Osteoblast (primary cell): Measurements from ENCODE around the gene GRK1. TPM values are rescaled to one million over a fixed set of nuclear protein-coding genes. Genes with fewer than 3 reads are reported as not detected.
A peak's percentile ranks its signal among the peaks of the same experiment; 100 is the strongest.

Source experiments
- DNase-seq: peaks from one replicate; pipeline ENCODE4 v3.0.0; 2011; ENCODE audit warnings: low spot score, mixed read lengths; ENCODE audit not compliant: insufficient read length; ENCODE audit errors: missing footprints
- H2AFZ ChIP-seq: 2 replicates; pipeline ENCODE4 v1.6.0; 2011; ENCODE audit warnings: mild to moderate bottlenecking, low read length
- H3K27ac ChIP-seq: 2 replicates; pipeline ENCODE4 v1.5.1; 2011; ENCODE audit warnings: mild to moderate bottlenecking, low read depth, low read length, moderate library complexity
- H3K27me3 ChIP-seq: 2 replicates; pipeline ENCODE4 v1.6.0; 2012; ENCODE audit warnings: mild to moderate bottlenecking, control low read depth, inconsistent platforms, low read length, moderate library complexity; ENCODE audit not compliant: insufficient read depth
- H3K36me3 ChIP-seq: 2 replicates; pipeline ENCODE4 v1.5.1; 2011; ENCODE audit warnings: mild to moderate bottlenecking, low read length, control low read depth, moderate library complexity; ENCODE audit not compliant: insufficient read depth
- H3K4me1 ChIP-seq: 2 replicates; pipeline ENCODE4 v1.5.1; 2011; ENCODE audit warnings: mild to moderate bottlenecking, low read length, control low read depth, moderate library complexity; ENCODE audit not compliant: insufficient read depth
- H3K4me2 ChIP-seq: 2 replicates; pipeline ENCODE4 v1.6.0; 2011; ENCODE audit warnings: mild to moderate bottlenecking, low read length; ENCODE audit not compliant: insufficient read depth
- H3K4me3 ChIP-seq: fragments of 200-600 bp; sonication (generic); 3 replicates; pipeline ENCODE4 v1.5.1; 2012; ENCODE audit warnings: mild to moderate bottlenecking, low read length, inconsistent platforms; ENCODE audit not compliant: insufficient read depth
- H3K79me2 ChIP-seq: 2 replicates; pipeline ENCODE4 v1.6.0; 2012; ENCODE audit warnings: mild to moderate bottlenecking, low read length, control low read depth, inconsistent platforms; ENCODE audit not compliant: insufficient read depth
- H3K9me3 ChIP-seq: 2 replicates; pipeline ENCODE4 v1.5.1; 2011; ENCODE audit warnings: low read depth, low read length, control low read depth
- H4K20me1 ChIP-seq: 2 replicates; pipeline ENCODE4 v1.6.0; 2012; ENCODE audit warnings: mild to moderate bottlenecking, low read length, control low read depth; ENCODE audit not compliant: insufficient read depth
- total RNA-seq: library from RNA; depleted of rRNA; stranded (reverse); fragments of >200 nt; gene quantifications from 2 replicates; pipeline ENCODE4 v1.2.3, GENCODE V29; 2012
- TF ChIP-seq, protein P1 (sequence below): IDR thresholded peaks from 2 replicates; pipeline ENCODE4 v1.5.1; 2011; ENCODE audit warnings: mild to moderate bottlenecking, low read depth, low read length, moderate library complexity; ENCODE audit errors: extremely low read depth

The GRK1 gene
- total RNA-seq, 1 donor = not detected

DNA sequence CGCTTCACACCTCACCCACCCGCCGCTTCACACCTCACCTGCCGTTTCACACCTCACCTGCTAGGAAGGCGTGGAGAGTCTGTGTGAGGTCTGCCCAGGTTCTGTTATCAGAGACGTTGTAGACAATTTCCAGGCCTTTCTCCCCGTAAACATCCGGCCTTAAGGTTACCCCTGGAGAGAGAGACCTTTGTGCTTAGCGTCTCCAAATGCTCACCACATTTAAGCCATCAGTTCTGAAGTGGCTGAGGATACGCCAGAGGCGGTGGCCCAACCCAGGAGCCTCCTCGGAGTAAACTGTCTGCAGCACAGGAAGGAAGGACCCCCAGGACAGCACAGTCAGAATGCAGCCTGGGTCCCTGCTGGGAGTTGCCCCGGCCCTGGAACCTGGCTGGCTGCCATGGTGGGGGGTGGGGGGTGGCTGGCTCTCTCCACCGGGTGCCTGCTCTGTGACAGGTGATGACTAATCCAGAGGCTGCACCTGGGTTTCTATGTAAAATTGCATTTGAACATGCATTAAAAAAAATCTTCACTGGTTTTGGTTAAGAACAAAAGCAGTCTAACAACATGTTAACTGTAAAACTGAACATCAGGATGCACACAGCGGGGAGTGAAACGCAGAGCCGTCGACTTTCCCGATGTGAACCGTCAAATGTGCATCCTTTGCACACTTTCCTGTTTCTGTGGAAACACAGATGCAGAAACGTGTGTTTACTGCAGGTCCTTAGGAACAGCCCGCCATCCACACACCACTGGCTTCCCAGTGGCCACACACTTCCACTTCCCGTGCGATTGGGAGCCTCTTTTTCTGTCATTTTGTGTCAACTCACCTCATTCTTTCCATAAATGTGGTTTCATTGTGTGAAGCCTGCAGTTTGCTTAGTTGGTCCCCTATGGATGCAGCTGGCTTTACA lies 13.5 kb upstream of the GRK1 start:
- H3K36me3 ChIP-seq = no peaks in the 10 kb centered on the region
- no peaks in the 10 kb centered on the region for H3K9me3 ChIP-seq
- peaks cover 13% of the 10 kb centered on the region for H3K27me3 ChIP-seq
- TF ChIP-seq, protein P1, sequence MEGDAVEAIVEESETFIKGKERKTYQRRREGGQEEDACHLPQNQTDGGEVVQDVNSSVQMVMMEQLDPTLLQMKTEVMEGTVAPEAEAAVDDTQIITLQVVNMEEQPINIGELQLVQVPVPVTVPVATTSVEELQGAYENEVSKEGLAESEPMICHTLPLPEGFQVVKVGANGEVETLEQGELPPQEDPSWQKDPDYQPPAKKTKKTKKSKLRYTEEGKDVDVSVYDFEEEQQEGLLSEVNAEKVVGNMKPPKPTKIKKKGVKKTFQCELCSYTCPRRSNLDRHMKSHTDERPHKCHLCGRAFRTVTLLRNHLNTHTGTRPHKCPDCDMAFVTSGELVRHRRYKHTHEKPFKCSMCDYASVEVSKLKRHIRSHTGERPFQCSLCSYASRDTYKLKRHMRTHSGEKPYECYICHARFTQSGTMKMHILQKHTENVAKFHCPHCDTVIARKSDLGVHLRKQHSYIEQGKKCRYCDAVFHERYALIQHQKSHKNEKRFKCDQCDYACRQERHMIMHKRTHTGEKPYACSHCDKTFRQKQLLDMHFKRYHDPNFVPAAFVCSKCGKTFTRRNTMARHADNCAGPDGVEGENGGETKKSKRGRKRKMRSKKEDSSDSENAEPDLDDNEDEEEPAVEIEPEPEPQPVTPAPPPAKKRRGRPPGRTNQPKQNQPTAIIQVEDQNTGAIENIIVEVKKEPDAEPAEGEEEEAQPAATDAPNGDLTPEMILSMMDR = no peak
- H3K79me2 ChIP-seq = no peaks in the 10 kb centered on the region
- H3K4me3 ChIP-seq = no peak overlapping the region
- H2AFZ ChIP-seq = no peak overlapping the region
- peak; percentile 82 for DNase-seq
- H3K4me2 ChIP-seq = no peak overlapping the region
- H4K20me1 ChIP-seq = no peaks in the 10 kb centered on the region
- H3K27ac ChIP-seq = no peak overlapping the region
- H3K4me1 ChIP-seq = no peaks in the 10 kb centered on the region

- Histone ChIP-seq H3K27ac (no peak overlapping the region), H3K36me3 (no peaks in the 10 kb centered on the region), H4K20me1 (no peaks in the 10 kb centered on the region), H3K4me3 (no peak overlapping the region), H3K4me1 (no peaks in the 10 kb centered on the region), H3K9me3 (no peaks in the 10 kb centered on the region), H3K27me3 (peaks cover 13% of the 10 kb centered on the region), H2AFZ (no peak overlapping the region), H3K79me2 (no peaks in the 10 kb centered on the region), H3K4me2 (no peak overlapping the region)
- DNase-seq = peak; percentile 85
- TF ChIP-seq, protein P1 = no peak
Measured at GRCh38 chr13:113654175-113654560, 12.9 kb upstream of the GRK1 start.

DNA sequence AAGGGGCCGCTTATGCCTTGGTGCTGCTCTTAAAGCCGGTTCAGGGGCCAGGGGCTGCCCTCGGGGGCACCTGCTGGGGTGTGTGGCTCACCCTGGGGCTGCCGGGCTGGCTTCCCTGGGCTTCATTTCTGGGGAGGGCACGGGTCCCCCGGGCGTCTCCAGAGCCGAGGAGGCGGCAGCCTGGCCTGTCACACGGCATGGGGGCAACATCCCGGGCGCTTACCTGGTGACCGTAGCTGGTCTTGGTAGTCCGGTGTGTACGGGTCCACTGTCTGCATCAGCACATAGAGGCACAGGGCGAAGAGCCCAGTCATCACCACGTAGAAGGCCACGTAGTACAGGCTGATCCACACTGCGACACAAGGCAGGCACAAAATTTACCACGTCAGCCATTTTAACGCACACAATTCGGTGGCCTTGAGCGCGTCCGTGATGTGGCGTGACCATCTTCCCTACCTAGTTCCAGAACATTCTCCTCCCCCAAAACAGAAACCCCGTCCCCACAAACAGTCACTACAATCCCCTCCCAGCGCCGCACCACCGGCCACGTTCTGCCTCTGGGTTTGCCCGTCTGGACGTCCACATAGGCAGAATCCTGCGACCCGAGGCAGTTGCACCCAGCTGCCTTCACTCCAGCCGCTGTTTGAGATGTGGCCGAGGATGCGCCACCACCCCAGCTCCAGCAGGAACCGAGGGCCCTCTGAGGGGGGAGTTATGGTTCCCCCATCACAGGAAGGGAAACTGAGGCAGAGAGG lies 12.3 kb upstream of the GRK1 start:
- TF ChIP-seq, protein P1 = no peak
- Histone ChIP-seq H3K4me1 (no peaks in the 10 kb centered on the region), H3K9me3 (no peaks in the 10 kb centered on the region), H3K27me3 (peaks cover 13% of the 10 kb centered on the region), H3K36me3 (no peaks in the 10 kb centered on the region), H3K79me2 (no peaks in the 10 kb centered on the region), H3K27ac (no peak overlapping the region), H3K4me2 (no peak overlapping the region), H4K20me1 (no peaks in the 10 kb centered on the region), H3K4me3 (no peak overlapping the region), H2AFZ (no peak overlapping the region)
- DNase-seq = peak; percentile 51
